ENCODE data around the gene FBN1.

GRCh38 chr15:48563934-48564333, 81.6 kb downstream of the FBN1 start:
- TF ChIP-seq CTCF (IDR thresholded peaks at IDR 0.05) (no peak), EP300 (IDR thresholded peaks at IDR 0.05) (no peak), POLR2AphosphoS5 (IDR thresholded peaks at IDR 0.05) (no peak)

All from upper lobe of left lung (tissue), 4 donors.